Keratinocyte (primary cell): Measurements from ENCODE around the gene NPLOC4. TPM values are rescaled to one million over a fixed set of nuclear protein-coding genes. Genes with fewer than 3 reads are reported as not detected.

Experiments used
- DNase-seq: peaks from one replicate; pipeline ENCODE4 v3.0.0-alpha.2; 2011; ENCODE audit warnings: low read depth, missing footprints, low spot score
- FAIRE-seq: peaks from 2 replicates; lab custom pipeline; 2011; peaks lifted over from hg19 to GRCh38; lab: Jason Lieb, UNC
- H2AFZ ChIP-seq: 2 replicates; pipeline ENCODE4 v1.6.0; 2012; ENCODE audit warnings: low read length, control low read depth, inconsistent platforms; ENCODE audit not compliant: control insufficient read depth
- H3K27ac ChIP-seq: 2 replicates; pipeline ENCODE4 v1.5.1; 2011; ENCODE audit warnings: low read length; ENCODE audit not compliant: control insufficient read depth, insufficient read depth
- H3K27me3 ChIP-seq: 3 replicates; pipeline ENCODE4 v1.6.0; 2011; ENCODE audit warnings: low read length; ENCODE audit not compliant: control insufficient read depth, insufficient read depth; ENCODE audit errors: extremely low read depth
- H3K36me3 ChIP-seq, 2 experiments: 2 replicates in 1 of 2; 3 replicates in 1 of 2; pipeline ENCODE4 v1.5.1; 2011; ENCODE audit warnings: low read length in 2 of 2, mild to moderate bottlenecking in 1 of 2; ENCODE audit not compliant: control insufficient read depth in 2 of 2, insufficient read depth in 2 of 2; ENCODE audit errors: extremely low read depth in 1 of 2
- H3K4me1 ChIP-seq: 3 replicates; pipeline ENCODE4 v1.5.1; 2011; ENCODE audit warnings: low read length; ENCODE audit not compliant: control insufficient read depth, insufficient read depth; ENCODE audit errors: extremely low read depth
- H3K4me2 ChIP-seq: 3 replicates; pipeline ENCODE4 v1.6.0; 2011; ENCODE audit warnings: low read depth, low read length; ENCODE audit not compliant: control insufficient read depth, insufficient read depth; ENCODE audit errors: extremely low read depth
- H3K4me3 ChIP-seq, 3 experiments: fragments of 200-600 bp in 1 of 3; sonication (generic) in 1 of 3; 2 replicates in 2 of 3; 3 replicates in 1 of 3; pipeline ENCODE4 v1.5.1; 2011 to 2016; ENCODE audit warnings: low read length in 3 of 3, mild to moderate bottlenecking in 3 of 3, control low read depth in 2 of 3, inconsistent platforms in 1 of 3, low read depth in 1 of 3, mixed read lengths in 1 of 3, mixed run types in 1 of 3, moderate library complexity in 1 of 3; ENCODE audit not compliant: control insufficient read depth in 2 of 3, insufficient read depth in 2 of 3; ENCODE audit errors: extremely low read depth in 1 of 3
- H3K79me2 ChIP-seq: 2 replicates; pipeline ENCODE4 v1.6.0; 2012; ENCODE audit warnings: low read length; ENCODE audit not compliant: control insufficient read depth, insufficient read depth
- H3K9ac ChIP-seq: 3 replicates; pipeline ENCODE4 v1.6.0; 2011; ENCODE audit warnings: low read length; ENCODE audit not compliant: control insufficient read depth, insufficient read depth; ENCODE audit errors: extremely low read depth
- H3K9me1 ChIP-seq: 3 replicates; pipeline ENCODE4 v1.6.0; 2011; ENCODE audit warnings: low read length; ENCODE audit not compliant: control insufficient read depth, insufficient read depth; ENCODE audit errors: extremely low read depth
- H3K9me3 ChIP-seq: 2 replicates; pipeline ENCODE4 v1.5.1; 2012; ENCODE audit warnings: low read depth, low read length; ENCODE audit not compliant: control insufficient read depth
- H4K20me1 ChIP-seq: 3 replicates; pipeline ENCODE4 v1.6.0; 2011; ENCODE audit warnings: low read length; ENCODE audit not compliant: control insufficient read depth, insufficient read depth; ENCODE audit errors: extremely low read depth
- CTCF ChIP-seq, 3 experiments: IDR thresholded peaks in 1 of 3; conservative IDR thresholded peaks in 1 of 3; optimal IDR thresholded peaks in 1 of 3; 2 replicates in 2 of 3; 3 replicates in 1 of 3; pipeline versions ENCODE3 to v1.5.1; 2011; ENCODE audit warnings: low read length in 3 of 3, mild to moderate bottlenecking in 3 of 3, moderate library complexity in 2 of 3, control low read depth in 1 of 3, inconsistent platforms in 1 of 3; ENCODE audit not compliant: insufficient read depth in 2 of 3; ENCODE audit errors: extremely low read depth in 1 of 3
- EZH2 ChIP-seq: IDR thresholded peaks from one replicate; pipeline ENCODE4 v1.6.1; 2012; ENCODE audit warnings: inconsistent platforms, mild to moderate bottlenecking, low read length, moderate library complexity
- dilution Hi-C: fragments of 300-500 bp; cut with MboI; formaldehyde crosslinking; loops from one replicate; pipeline ENCODE4 v1.7.0; 2020; ENCODE audit warnings: low sequenced_read_pairs; ENCODE audit not compliant: extremely low pct_ligation_motif_present
- polyA plus RNA-seq, 5 experiments: library from polyadenylated mRNA; depleted of rRNA in 3 of 5; stranded (reverse) in 3 of 5; stranded (forward) in 1 of 5; unstranded in 1 of 5; fragments of >200 nt; gene quantifications; 1 replicate in 1 of 5; 2 replicates in 3 of 5; 3 replicates in 1 of 5; pipeline versions ENCODE4 v1.2.1 to v1.2.3, GENCODE V29; 2011 to 2012; ENCODE audit warnings: missing spikeins in 2 of 5, low read depth in 1 of 5, low replicate concordance in 1 of 5

The NPLOC4 gene
- polyA plus RNA-seq, 1 donor (not counting 4 experiments of a cell fraction or from before 2014, with no cell fraction given), result 64.0 TPM

GRCh38 chr17:81576621-81577277 lies 60.2 kb downstream of the NPLOC4 start:
- peaks cover 19% of the 10 kb centered on the region for H3K79me2 ChIP-seq
- H3K4me1 ChIP-seq, result peaks cover 41% of the 10 kb centered on the region
- TF ChIP-seq CTCF (optimal IDR thresholded peaks at IDR 0.05 in 1 of 3, IDR thresholded peaks at IDR 0.05 in 1 of 3, conservative IDR thresholded peaks at IDR 0.05 in 1 of 3; ENCODE audit: extremely low read depth in 1 of 3, insufficient read depth in 2 of 3, low read length in 3 of 3) (no peak), EZH2 (no peak)
- no peak overlapping the region for H3K4me3 ChIP-seq
- no peak overlapping the region for H2AFZ ChIP-seq
- peaks cover 13% of the 10 kb centered on the region for H3K9me1 ChIP-seq
- peaks cover 4% of the 10 kb centered on the region for H4K20me1 ChIP-seq
- peaks cover 22 to 40% of the 10 kb centered on the region in 2 experiments for H3K36me3 ChIP-seq
- H3K27ac ChIP-seq, result no peak overlapping the region
- dilution Hi-C loops, result no loop called here
- DNase-seq (no peak), FAIRE-seq (peak; percentile 53)
- peak overlapping the region; percentile 18 for H3K4me2 ChIP-seq
- no peak overlapping the region for H3K9ac ChIP-seq
- H3K9me3 ChIP-seq, result no peaks in the 10 kb centered on the region
- no peaks in the 10 kb centered on the region for H3K27me3 ChIP-seq

GRCh38 chr17:81575836-81576235 lies 61.1 kb downstream of the NPLOC4 start:
- Histone ChIP-seq H3K9ac (no peak overlapping the region), H3K4me2 (no peak overlapping the region), H3K9me3 (no peaks in the 10 kb centered on the region), H3K79me2 (peaks cover 19% of the 10 kb centered on the region), H2AFZ (no peak overlapping the region), H3K9me1 (peaks cover 13% of the 10 kb centered on the region), H3K4me3 (no peak overlapping the region), H3K4me1 (peaks cover 41% of the 10 kb centered on the region), H3K27ac (no peak overlapping the region), H3K27me3 (no peaks in the 10 kb centered on the region), H4K20me1 (peaks cover 4% of the 10 kb centered on the region), H3K36me3 (peaks cover 27 to 47% of the 10 kb centered on the region in 2 experiments)
- FAIRE-seq, result no peak
- DNase-seq, result no peak
- dilution Hi-C loops, result no loop called here
- TF ChIP-seq EZH2, result no peak
- no peak for TF ChIP-seq CTCF (optimal IDR thresholded peaks at IDR 0.05 in 1 of 3, IDR thresholded peaks at IDR 0.05 in 1 of 3, conservative IDR thresholded peaks at IDR 0.05 in 1 of 3; ENCODE audit: extremely low read depth in 1 of 3, insufficient read depth in 2 of 3, low read length in 3 of 3)
